Gastrocnemius medialis (tissue), 4 donors: ENCODE data around the gene TUBB3.

Source experiments
- CTCF ChIP-seq, 5 experiments: fragments of 450-650 bp in 3 of 5; fragments of 200-600 bp in 2 of 5; sonication (generic) in 2 of 5; IDR thresholded peaks in 4 of 5; conservative IDR thresholded peaks in 1 of 5; 1 replicate in 4 of 5; 2 replicates in 1 of 5; pipeline ENCODE4 v1.5.1; 2016 to 2019; ENCODE audit warnings: antibody characterized with exemption in 5 of 5, mild to moderate bottlenecking in 3 of 5, moderate library complexity in 3 of 5
- POLR2A ChIP-seq, 2 donors: fragments of 450-650 bp; IDR thresholded peaks; one replicate each; pipeline ENCODE4 v1.6.1; 2017; ENCODE audit warnings: antibody characterized with exemption in 2 of 2, mild to moderate bottlenecking in 2 of 2, moderate library complexity in 2 of 2

GRCh38 chr16:89912627-89913026 is 10.5 kb upstream of the TUBB3 start:
- no peak for TF ChIP-seq CTCF (IDR thresholded peaks at IDR 0.05 in 4 of 5, conservative IDR thresholded peaks at IDR 0.05 in 1 of 5)
- no peak for TF ChIP-seq POLR2A (IDR thresholded peaks at IDR 0.05)
